GM18511 (cell line): ENCODE measurements around the gene CDCP2.
"Not testable (repeated sequence)": the region's sequence is repeated elsewhere in the genome, so short reads cannot be mapped to it uniquely, and the experiment has no call there.

Experiments used
- ATAC-seq: cut with Tn5 transposase; IDR thresholded peaks from one replicate; pipeline ENCODE4 v1.9.1; 2021; ENCODE audit warnings: mild to moderate bottlenecking, moderate library complexity; ENCODE audit not compliant: unreplicated experiment

CDCP2 gene

DNA sequence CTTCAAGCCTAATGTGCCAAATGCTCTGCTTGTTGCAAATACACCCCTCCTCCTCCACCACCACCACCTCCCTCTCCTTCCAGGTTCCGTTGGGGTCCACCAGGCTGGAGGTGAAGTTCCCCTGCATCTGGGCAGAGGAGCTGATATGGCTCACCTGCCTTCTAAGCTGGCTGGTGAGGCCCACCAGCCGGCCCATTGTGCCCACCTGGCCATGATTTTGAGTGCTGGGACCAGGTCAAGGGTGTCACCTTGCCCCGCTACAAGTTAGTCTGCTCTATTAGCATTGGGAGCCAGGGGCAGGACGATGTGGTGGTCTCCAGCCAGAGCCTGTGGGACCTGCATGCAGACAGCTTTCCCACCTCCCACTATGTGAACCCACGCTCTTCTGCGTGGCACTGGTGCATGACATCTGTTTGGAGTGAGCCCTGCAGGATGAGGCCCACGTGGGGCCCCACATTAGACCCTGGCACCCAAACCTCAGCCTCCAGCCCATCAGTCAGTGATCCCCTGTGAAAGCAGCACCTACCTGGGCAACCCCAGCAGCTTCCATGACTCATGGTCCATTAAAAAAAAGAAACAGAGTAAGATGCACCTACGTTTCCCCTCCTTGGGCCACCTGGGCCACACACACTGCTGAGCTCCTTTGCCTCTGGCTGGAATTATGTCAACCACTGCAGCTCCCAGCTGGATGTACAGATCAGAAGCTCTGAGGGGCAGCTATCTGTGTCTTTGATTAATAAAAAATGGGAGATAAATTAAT lies 15.6 kb upstream of the CDCP2 start:
- no peak for ATAC-seq

DNA sequence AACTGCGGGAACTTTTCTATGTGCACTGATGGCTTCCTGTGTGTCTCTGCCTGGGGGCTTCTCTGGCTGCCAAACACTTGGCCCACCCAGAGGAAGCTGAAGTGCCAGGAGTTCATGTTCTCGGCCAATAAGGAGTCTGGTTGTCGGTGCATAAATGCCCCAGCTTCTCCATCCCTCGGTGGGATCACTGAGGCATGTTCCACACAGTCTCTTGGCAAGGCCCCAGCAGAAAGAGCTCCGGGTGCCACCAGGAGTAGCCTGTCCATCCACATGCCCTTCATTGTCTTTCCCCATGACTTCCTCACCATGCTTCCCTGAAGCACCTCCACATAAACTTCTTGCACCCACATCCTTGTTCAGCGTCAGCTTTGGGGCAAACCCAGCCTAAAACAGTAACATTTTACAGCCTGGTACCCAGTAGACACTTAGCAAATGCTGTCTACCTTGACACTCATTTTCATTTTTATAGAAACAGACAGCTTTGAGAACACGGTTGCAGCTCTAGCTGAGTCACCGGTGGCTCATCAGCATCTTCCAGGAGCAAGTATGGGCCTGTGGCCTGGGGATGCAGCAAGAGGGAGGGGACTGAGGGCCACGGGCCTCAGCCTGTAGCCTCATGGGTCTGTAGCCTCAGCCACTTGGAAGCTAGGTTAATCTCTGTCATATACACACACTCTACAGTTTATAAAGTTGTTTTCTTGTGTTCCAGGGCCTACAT lies 14.8 kb upstream of the CDCP2 start:
- no peak for ATAC-seq

DNA sequence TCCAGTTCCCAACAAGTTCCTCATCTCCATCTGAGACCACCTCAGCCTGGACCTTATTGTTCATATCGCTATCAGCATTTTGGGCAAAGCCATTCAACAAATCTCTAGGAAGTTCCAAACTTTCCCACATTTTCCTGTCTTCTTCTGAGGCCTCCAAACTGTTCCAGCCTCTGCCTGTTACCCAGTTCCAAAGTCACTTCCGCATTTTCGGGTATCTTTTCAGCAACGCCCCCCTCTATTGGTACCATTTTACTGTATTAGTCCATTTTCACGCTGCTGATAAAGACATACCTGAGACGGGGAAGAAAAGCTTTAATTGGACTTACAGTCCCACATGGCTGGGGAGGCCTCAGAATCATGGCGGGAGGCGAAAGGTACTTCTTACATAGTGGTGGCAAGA lies 13.6 kb upstream of the CDCP2 start:
- not testable (repeated sequence) for ATAC-seq

DNA sequence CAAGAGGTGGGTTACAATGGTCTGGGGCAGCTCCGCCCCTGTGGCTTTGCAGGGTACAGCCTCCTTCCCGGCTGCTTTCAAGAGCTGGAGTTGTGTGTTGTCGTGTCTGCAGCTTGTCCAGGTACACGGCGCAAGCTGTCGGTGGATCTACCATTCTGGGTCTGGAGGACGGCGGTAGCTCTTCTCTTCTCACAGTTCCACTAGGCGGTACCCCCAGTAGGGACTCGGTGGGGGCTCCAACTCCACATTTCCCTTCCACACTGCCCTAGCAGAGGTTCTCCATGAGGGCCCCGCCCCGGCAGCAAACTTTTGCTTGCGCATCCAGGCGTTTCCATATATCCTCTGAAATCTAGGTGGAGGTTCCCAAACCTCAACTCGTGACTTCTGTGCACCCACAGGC lies 12.3 kb upstream of the CDCP2 start:
- ATAC-seq: no peak

DNA sequence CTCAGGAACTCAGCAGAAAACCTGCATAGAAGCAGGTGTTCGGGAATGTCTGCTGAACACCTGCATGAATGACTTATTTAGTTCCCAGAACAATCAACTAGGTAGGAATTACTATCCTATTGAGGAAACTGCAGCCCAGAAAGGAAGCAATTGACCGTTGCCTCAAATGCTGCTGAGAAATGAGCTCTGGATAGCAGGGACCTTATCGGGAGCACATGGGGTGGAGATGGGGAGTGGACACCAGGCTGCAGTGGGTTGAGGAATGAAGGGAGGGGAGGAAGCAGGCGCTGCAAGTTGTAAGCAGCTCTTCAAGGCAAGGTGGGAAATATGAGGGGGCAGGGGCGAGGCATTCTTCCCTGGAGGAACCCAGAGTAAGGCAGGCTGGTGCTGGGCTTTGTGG lies 10.8 kb upstream of the CDCP2 start:
- no peak for ATAC-seq

DNA sequence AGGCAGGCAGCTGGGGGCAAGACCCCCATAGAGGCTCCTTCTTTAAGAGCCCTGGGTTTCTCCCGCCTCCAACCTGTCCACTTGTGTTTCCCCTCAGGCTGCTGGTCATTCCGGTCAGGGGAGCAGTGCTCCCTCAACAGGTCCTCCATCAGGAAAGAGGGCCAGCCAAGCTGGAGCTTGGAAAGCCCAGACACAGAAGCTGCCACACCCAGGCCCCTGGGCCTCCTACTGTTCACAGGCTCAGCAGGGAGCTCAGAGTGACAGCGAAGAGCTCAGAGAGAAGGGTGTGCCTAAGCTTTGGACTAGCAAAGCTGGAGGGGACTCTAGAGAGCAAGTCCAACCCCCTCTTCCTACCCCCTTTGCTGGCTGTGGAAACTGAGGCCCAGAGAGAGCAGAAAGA lies 10.3 kb upstream of the CDCP2 start:
- ATAC-seq: no peak

DNA sequence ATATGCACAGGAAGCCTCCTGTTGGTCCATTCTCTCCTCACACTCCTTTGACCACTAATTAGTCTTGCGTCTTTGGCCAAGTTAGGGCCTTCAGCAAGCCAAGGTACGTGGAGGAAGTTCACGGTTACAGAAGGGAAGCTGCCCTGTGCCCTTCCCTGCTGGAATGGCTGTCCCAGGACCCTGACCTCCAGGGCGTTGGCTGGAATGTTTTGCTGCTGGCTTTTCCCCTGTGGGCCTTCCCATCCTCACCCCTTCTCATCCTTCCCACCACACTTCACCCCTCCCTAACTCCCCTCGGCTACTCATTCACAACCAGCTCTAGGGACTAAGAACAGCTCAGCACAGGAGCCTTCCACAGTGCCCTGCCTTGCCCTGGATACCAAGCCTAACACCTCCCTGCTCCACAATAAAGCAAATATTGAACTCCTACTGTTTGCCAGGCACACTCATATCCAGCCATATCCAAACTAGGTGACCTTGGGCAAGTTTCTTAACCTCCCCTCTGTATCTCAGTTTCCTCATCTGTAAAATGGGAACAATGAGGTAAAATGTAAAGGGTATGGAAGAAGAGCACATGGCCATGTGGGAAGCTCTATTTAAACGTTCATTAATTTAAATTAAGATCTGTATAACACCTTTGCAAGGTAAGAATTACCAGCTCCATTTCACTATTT lies 8.8 kb upstream of the CDCP2 start:
- ATAC-seq: no peak

DNA sequence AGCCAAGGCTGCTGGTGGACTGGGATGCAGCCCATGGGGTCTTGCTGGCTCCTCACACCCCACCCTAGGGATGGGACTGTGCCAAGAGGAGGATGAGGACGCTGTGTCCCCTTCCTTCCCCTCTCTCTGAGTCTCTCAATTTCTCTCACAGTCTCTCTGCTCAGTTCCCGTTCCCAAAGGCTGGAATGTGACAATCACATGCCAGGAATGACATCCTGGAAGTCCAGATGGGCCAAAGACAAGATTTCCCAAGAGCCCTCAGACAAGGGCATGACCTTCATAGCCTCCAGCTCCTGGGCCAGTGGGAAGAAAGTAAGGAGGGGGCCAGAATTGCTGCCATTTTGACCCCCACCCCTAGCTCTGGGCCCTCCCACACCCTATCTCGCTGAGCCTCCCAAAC lies 7.6 kb upstream of the CDCP2 start:
- ATAC-seq: no peak

DNA sequence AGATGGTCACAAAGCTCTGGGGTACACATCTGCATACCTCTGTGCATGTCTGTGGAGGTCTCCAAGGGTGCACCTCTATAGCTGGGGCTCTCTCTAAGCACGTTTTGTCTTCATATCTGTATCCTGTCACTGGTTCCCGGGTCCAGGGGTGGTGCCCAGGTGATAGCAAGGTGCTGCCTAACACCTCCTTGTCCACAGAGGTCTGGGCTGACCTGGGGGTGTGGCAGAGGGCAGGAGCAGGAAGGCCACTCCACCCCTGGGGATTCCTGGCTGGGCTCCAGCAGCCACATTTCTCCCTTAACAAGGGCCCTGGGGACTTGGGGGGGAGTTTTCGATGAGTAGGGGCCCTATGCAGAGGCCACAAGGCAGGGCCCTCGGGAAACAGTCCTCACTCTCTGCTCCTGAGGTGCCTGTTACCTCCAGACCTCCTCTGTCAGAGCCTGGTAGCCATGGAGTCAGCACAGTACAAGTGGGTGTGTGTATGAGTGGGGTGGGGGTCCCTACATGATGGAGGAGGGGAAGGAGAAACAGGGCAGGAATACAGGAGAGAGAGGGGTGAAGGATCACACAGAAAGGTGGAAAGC lies 7.0 kb upstream of the CDCP2 start:
- no peak for ATAC-seq

DNA sequence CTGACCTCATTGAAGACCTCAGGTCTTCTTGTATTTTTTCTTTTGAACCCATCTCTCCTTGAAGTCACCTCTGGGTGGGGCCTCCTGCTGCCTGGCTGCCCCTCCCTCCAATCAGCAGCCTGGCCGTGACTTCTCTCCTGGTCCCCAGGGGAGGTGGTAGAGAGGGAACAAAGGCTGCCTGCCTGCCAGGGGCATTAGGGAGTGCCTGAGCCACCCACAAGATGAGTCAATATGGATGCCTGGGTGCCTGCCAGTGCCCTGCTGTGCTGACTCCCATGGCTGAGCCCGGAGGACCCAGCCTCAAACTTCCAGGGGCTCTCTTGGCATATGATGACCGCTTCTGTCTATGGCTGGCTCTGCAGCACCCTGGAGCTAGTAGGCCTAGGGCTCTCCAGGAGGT lies 5.3 kb upstream of the CDCP2 start:
- ATAC-seq: no peak

DNA sequence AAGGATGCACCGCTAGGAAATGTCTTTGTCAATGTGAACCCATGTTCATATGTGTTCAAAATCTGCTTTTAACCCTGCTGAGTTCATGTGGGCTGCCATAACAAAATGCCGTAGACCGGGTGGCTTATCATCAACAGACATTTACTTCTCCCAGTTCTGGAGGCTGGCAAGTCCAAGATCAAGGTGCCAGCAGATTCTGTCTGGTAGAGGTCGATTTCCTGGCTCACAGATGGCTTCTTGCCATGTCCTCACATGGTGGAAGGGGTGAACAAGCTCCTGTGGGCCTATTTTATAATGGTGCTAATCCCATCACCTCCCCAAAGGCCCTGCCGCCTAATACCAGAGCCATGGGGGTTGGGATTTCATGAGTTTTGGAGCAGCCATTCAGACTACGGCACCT lies 4.6 kb upstream of the CDCP2 start:
- ATAC-seq: no peak

DNA sequence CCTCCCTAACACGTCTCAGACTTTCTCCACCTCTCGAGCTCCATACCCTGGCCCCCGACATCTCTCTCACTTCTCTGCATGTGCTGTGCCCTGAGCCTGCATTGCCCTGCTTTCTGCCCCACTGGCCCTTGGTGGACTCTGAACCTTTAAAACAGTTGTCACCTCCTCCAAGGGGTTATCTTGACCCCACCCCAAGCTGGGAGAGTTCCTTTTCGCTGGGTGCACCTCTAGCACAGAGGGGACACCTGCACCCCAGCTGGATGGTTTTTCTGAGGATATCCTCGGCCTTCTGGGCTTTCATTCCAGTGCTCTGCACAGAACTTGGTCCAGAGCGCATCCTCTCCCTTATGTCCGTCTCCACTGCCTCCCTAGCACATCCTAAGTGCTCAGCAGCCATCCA lies 4.2 kb upstream of the CDCP2 start:
- no peak for ATAC-seq

DNA sequence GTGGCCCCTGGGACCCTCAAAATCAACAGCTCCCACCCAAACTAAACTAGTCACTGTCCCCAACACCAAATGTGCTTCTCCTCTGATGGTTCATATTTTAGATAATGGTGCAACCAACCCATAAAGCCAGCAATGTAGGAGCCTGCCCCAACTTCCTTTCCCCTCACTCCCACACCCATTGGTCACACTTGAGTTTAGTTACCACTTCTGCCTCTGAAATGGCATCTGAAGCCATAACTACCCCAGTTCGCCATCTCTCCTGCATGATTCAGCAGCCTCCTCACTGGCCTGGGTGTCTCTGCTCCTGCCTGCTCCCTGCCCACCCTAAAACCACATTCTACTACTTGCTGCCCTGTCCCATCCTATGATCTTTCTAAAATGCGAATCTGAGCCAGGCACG lies 3.4 kb upstream of the CDCP2 start:
- ATAC-seq: no peak

DNA sequence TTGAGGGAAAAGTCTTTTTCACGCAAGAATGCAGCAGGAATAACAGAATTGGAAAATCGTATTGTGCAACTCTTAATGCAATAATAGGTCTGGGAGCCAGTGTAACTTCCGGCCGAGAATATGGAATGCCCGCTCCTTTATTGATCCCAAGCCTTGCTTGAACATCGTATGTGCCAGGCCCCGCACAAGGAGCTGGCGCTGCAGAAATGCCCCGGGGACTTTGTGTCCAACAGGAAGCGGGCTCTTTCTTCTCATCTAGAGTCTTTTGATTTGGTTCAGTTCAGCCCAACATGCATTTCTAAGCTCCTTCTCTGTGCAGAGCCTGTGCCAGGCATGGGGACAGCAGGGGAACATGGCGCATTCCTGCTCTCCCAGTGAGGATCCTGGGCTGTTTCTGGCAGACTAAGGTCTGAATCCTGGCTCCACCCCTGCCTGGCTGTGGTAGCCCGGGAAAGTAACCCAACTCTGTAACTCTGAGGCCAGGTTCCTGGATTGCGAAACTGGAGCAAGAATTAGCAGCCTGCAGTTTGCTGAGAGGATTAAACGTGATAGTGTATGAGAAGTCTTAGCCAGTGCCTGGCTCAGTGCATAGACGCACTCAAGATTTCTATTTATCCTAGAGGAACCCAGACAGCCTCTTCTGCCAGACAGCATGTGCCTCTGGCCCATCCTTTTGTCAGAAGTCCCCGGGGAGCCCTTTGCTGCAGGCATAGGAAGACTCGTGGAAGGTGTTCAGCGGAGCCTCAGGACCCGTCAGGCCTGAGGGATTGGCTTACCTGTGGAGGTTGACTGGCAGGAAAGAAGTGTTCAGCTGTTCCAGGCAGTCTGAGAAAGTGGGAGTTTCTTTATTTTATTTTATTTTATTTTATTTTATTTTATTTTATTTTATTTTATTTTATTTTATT lies 987 bp upstream of the CDCP2 start:
- no peak for ATAC-seq

DNA sequence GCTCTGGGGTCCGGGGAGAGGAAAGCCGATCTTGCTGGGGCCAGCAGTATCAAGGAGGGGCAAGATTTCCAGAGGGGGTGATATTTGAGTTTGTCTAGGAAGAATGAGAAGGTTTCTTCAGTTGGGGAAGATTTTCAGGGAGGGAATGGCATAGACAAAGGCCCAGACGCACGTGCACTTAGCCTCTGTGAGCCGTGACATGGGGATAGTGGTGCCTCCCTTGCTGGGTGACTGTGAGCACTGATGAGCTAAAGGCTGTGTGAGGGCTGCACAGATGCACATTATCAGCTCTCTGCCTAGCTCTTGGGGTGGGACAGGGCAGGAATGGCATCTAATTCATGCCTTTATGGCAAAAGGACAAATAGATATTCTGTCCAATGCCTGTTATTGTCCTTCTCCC lies 1.8 kb downstream of the CDCP2 start:
- no peak for ATAC-seq

DNA sequence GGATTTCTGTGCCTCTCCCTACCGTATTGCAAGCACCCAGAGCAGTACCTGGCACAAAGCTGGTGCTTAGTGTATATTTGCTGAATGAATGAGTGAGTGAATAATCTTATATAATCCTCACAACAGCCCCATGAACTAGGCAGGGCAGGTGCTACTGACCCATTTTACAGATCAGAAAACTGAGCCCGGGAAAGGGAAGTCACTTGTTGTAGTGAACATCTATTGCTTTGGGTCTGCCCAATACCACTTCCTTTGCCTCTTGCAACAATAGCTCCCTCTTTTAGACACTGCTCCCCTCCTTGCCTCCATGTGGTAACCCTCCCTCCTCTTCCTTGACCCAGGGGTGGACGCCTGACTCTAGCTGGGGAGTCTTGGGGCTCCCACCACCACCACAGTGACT lies 3.1 kb downstream of the CDCP2 start:
- no peak for ATAC-seq

DNA sequence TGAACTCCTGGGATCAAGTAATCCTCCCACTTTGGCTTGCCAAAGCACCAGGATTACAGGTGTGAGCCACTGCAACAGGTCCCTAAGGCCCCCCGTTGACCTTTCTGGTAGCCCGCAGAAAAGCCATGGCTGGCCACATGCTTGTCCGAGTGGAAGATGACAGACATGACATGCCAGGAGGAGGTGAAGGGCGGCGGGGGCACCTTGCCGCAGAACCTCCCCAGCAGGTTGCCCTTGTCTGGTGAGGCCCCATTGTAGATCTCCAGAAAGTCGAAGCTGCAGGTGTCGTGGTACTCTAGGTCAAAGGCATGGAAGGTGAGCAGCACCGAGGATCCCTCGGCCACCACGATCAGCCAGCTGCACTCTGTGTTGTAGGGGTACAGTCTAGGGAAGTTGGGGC lies 8.4 kb downstream of the CDCP2 start:
- ATAC-seq: no peak

DNA sequence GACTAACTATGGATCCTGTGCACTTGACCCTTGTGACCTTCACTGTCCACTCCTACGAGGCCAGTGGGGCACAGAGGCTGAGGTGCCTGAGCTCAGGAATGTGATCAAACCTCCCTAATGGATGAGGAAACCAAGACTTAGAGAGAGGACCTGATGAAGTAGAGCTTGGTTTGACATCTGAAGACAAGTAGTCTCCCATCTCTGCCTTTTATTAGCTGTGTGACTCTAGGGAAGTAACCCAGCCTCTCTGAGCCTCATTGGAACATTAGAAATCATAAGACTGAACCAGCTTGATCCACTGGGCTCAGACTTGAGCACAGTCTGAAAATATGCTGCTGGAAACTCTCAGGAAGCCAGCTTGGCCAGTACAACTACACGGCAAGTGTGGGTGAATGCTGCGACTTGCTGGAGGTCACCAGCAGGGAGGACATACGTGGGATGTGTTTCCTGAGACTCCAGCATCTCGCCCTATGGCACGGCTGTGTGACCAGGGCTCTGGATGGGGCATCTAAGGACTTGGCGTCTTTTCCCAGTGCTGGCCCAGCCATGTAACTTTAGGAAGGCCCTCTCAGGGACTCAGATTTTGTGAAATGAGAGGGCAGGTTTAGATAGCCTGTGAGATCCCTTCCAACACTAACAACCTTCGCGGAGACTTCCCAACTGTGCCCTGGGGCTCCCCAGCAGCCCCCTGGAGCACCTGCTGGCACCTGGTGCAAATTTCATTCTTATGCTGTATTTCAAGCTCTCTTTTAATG lies 10.5 kb downstream of the CDCP2 start:
- ATAC-seq: no peak

DNA sequence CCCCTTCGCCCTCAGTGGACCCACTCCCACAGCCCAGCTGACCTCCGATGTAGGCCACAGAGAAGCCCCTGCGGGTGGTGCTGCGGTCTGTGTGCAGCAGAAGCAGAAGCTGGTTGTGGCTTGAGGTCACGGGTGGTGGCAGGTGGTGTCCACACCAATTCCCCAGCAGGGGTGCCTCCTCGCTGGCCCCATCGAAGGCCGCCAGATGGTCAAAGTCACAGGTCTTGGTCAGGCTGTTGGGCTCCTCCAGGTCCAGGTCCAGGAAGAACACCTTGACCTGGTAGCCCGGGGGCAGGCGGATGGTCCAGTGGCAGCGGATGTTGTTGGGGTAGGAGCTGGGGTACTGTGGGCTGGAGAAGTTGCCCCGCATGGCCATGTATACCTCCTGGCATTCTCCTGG lies 13.1 kb downstream of the CDCP2 start:
- ATAC-seq: no peak

DNA sequence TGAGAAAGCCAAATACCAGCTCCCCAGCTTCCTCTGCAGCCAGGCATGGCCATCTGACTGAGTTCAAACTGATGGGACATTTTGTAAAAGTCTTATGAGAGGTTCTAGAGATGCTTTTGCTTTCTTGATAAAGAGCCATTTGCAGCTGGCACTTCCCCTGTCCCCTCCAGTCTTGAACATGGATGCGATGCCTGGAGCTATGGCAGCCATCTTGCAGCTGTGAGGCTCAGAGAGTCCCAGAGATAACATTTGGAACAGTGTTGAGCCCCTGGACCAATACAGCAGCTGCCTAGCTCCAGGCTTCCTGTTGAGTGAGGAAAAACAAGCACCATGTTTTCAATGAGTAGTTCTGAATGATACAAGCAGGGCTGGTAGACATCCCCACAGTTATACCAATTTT lies 13.8 kb downstream of the CDCP2 start:
- ATAC-seq: no peak
